Psoas muscle (tissue), 8 donors: Measurements from ENCODE around the gene KCNK7. TPM values are rescaled to one million over a fixed set of nuclear protein-coding genes. Genes with fewer than 3 reads are reported as not detected.

Experiments
- ATAC-seq, 4 donors: fragments of 200-7000 bp; cut with Tn5 transposase; one replicate each; pipeline ENCODE4 v1.9.1; 2020; ENCODE audit warnings: moderate library complexity in 3 of 4, mild to moderate bottlenecking in 2 of 4
- DNase-seq, 2 donors: peaks; one replicate each; pipeline ENCODE4 v3.0.0-alpha.2; 2020
- H3K27ac ChIP-seq: fragments of 200-600 bp; one replicate; pipeline ENCODE4 v1.8.0; 2022
- H3K27me3 ChIP-seq, 3 donors: fragments of 200-600 bp in 1 of 3; one replicate each; pipeline versions ENCODE4 v1.6.1 to v1.8.0; 2013 to 2022; ENCODE audit warnings: low read length in 2 of 3, mild to moderate bottlenecking in 2 of 3, moderate library complexity in 1 of 3; ENCODE audit not compliant: insufficient read depth in 3 of 3
- H3K36me3 ChIP-seq, 2 donors: fragments of 200-600 bp in 1 of 2; one replicate each; pipeline versions ENCODE4 v1.6.1 to v1.8.0; 2013 to 2022; ENCODE audit warnings: low read depth in 1 of 2, mild to moderate bottlenecking in 1 of 2, moderate library complexity in 1 of 2; ENCODE audit not compliant: insufficient read depth in 1 of 2
- H3K4me1 ChIP-seq: fragments of 200-600 bp; one replicate; pipeline ENCODE4 v1.8.0; 2022
- H3K4me3 ChIP-seq: fragments of 200-600 bp; one replicate; pipeline ENCODE4 v1.8.0; 2022; ENCODE audit warnings: mild to moderate bottlenecking
- H3K9me3 ChIP-seq: fragments of 200-600 bp; one replicate; pipeline ENCODE4 v1.8.0; 2022
- CTCF ChIP-seq: fragments of 200-600 bp; IDR thresholded peaks from one replicate; pipeline ENCODE4 v1.8.0; 2022; ENCODE audit warnings: antibody characterized with exemption
- WGBS, 3 donors: extraction: QIAGEN DNeasy Blood & Tissue Kit; methylation state at CpG; one replicate each; pipeline versions ENCODE4 v1.1.6 to v1.1.7; 2013; 5-methylcytosine and 5-hydroxymethylcytosine counted together
- intact Hi-C, 2 donors: fragments of 100-400 bp; cut with DNase I; formaldehyde crosslinking; loops; one replicate each; pipeline versions ENCODE4 v1.11.0 to v1.14.2; 2022
- polyA plus RNA-seq, 3 donors: library from polyadenylated mRNA; stranded (reverse); fragments of 200-250 nt; gene quantifications; one replicate each; pipeline ENCODE4 v1.2.3, GENCODE V29; 2013
- total RNA-seq, 4 donors: library from RNA; stranded (reverse); fragmentation: NEBNext Ultra II Directional in 2 of 4; extraction: Animal tissue kit (Norgen Biotek cat#: 25700) in 2 of 4; gene quantifications; one replicate each; pipeline versions ENCODE4 v1.2.1 to v1.2.4, GENCODE V29; 2021 to 2023
- donor health status: healthy with polysubstance abuse.
- donor health status: DM: no; HTN: no; CAD: no; lungs with moderate emphysema.
- donor health status: Bipolar disorder and iron deficiency.
- donor health status: healthy.
- donor health status: DM: yes; HTN: yes; CAD: no.
- donor health status: DM: no; HTN: no; CAD: no.
- donor health status: DM: no; HTN: no; CAD: no.
- donor health status: DM: yes; HTN: yes; CAD: no.

Gene KCNK7
- total and polyA plus RNA-seq, 7 donors = 0.19 to 1.4 (median 0.41) TPM; not detected in 1

- DNase-seq (no peak), ATAC-seq (no peak)
- whole genome bisulfite sequencing, 3 donors = 72 to 83% (median 77%) methylated on average over 12 of the region's 12 CpGs
- H3K27me3 ChIP-seq = no peaks in the 10 kb centered on the region
- peaks cover 0 to 14% of the 10 kb centered on the region in 2 donors for H3K36me3 ChIP-seq
- no peaks in the 10 kb centered on the region for H3K9me3 ChIP-seq
- intact Hi-C loops = no loop called here
- peak overlapping the region; percentile 75 for H3K4me3 ChIP-seq
- H3K27ac ChIP-seq = peak overlapping the region; percentile 99
- TF ChIP-seq CTCF = no peak
- H3K4me1 ChIP-seq = peaks cover 58% of the 10 kb centered on the region
These were observed 38.9 kb downstream of the KCNK7 start for GRCh38 chr11:65556470-65557279.

GRCh38 chr11:65555693-65556231, 39.8 kb downstream of the KCNK7 start:
- TF ChIP-seq CTCF = no peak
- H3K4me3 ChIP-seq = peak overlapping the region; percentile 75
- H3K27ac ChIP-seq = peak overlapping the region; percentile 99
- H3K9me3 ChIP-seq = no peaks in the 10 kb centered on the region
- ATAC-seq (peak; percentile 18 to 56 (median 42)), DNase-seq (peak; percentile 83 to 87)
- H3K27me3 ChIP-seq = no peaks in the 10 kb centered on the region
- H3K4me1 ChIP-seq = peaks cover 49% of the 10 kb centered on the region
- WGBS, 3 donors = 32 to 37% (median 36%) methylated on average over 5 to 6 of the region's 6 CpGs
- intact Hi-C loops = no loop called here
- H3K36me3 ChIP-seq = peaks cover 0 to 23% of the 10 kb centered on the region in 2 donors

- no peak for DNase-seq
- no peak for ATAC-seq
- H3K27me3 ChIP-seq = no peaks in the 10 kb centered on the region
- H3K27ac ChIP-seq = peak overlapping the region; percentile 99
- WGBS, 3 donors = 78 to 98% (median 79%) methylated on average over 4 of the region's 4 CpGs
- intact Hi-C loops = no loop called here
- H3K36me3 ChIP-seq = peaks cover 0 to 31% of the 10 kb centered on the region in 2 donors
- H3K4me1 ChIP-seq = peaks cover 41% of the 10 kb centered on the region
- no peak for TF ChIP-seq CTCF
- H3K4me3 ChIP-seq = peak overlapping the region; percentile 14
- H3K9me3 ChIP-seq = no peaks in the 10 kb centered on the region
These were observed 40.7 kb downstream of the KCNK7 start for GRCh38 chr11:65554842-65555430.

GRCh38 chr11:65554057-65554818, 41.4 kb downstream of the KCNK7 start:
- Histone ChIP-seq H3K4me3 (no peak overlapping the region), H3K27me3 (no peaks in the 10 kb centered on the region), H3K4me1 (peaks cover 34% of the 10 kb centered on the region), H3K27ac (peak overlapping the region; percentile 99), H3K9me3 (no peaks in the 10 kb centered on the region), H3K36me3 (peaks cover 0 to 38% of the 10 kb centered on the region in 2 donors)
- WGBS, 3 donors = 83 to 89% (median 88%) methylated on average over 26 to 27 of the region's 27 CpGs
- DNase-seq (no peak), ATAC-seq (no peak)
- intact Hi-C loops = no loop called here
- TF ChIP-seq CTCF = no peak
